ENCODE results near the gene CDK5RAP2. TPM values are rescaled to one million over a fixed set of nuclear protein-coding genes. Genes with fewer than 3 reads are reported as not detected.
A peak's percentile ranks its signal among the peaks of the same experiment; 100 is the strongest.
"Not testable (repeated sequence)": the region's sequence is repeated elsewhere in the genome, so short reads cannot be mapped to it uniquely, and the experiment has no call there.

CDK5RAP2 gene
- total RNA-seq: 44.8 TPM

DNA sequence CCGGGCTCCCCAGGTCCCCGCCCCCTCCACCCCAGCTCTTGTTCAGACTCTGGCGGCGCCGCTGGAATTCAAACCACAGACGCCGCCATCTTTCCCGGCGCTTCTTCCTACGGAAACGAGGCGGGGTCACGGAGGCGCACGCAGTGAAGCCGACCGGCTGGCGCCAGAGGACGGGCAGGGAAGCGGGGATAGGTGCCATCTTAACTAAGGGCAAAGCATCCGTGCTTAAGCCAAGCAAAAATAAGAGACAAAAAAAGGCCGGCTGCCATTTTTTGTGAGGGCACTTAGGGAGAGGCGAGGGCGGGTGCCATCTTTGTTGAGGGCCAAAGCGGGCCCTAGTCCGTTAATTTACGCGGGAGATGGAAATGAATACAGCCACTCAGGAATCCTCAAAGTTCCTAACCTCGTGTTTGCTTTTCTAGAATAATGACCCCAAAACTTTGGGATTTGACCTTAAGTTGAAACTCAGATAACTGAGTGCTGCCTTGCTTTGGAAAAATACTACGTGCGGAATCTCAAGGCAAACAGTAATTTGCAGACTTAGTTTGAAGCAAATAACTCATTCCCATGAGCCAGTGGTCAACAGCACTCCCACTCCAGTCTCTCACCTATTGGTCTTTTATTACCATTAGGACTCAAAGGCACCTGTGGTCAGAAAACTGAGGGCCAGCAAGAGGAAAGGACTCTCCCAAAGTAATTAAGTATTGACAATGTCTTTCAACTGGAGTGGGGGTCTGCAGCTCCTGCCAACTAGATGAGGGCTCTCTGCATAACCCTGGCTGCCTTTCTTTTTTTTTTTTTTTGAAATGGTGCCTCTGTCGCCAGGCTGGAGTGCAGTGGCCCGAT lies at the start of gene CDK5RAP2:
CDK5RAP2 (minus strand) TSS at position 117 of the 846 bp plus-strand sequence. CDS start 189 bp downstream, outside the sequence.
- DNase-seq: peak; percentile 95

DNA sequence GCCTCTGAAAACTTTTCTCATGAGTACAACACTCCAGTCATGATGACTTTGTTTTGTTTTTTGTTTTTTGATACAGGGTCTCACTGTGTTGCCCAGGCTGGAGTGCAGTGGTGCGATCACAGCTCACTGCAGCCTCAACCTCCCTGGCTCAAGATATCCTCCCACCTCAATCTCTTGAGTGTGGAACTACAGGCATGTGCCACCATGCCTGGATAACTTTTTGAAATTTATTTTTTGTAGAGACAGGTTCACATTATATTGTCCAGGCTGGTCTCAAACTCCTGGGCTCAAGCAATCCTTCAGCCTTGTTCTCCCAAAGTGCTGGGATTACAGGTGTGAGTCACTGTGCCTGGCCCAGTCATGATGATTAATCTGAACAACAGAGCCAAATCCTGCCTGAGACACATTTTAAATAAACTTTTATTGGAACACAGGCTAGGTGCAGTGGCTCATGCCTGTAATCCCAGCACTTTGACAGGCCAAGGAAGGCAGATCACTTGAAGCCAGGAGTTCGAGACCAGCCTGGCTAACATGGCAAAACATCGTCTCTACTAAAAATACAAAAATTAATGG lies 49.0 kb upstream of the CDK5RAP2 start:
- not testable (repeated sequence) for DNase-seq

DNA sequence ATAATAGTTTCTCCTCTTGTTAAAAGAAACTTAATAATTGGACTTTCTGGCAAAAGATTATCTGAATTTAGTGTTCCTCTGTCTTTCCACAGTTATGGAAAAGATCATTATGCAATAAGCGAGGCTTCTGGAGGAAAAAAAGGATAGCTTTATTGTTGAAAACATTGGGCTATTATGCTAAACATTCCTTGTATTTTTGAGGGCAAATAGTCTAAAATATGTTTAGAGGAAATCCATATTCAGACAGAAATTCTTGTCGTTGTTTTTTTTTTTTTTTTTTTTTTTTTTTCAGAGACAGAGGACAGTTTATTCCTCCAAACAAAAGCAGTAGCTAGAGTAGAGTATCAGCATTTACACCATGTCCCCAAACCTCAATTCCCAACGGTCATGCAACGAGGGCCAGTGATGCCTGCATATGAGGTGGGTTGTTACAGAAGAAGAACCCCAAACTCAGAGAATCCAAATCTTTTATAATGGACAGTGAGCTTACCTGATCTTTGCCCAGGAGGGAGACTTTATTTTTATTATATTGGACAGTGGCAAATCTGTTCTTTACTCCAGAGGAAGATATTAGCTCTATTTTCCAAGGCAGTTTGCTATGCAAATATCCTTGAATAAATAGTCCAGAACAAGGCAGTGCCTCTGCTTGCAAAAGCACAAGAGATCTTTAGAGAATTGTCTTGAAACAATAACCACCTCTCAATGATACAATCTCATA lies 48.4 kb upstream of the CDK5RAP2 start:
- DNase-seq: no peak

DNA sequence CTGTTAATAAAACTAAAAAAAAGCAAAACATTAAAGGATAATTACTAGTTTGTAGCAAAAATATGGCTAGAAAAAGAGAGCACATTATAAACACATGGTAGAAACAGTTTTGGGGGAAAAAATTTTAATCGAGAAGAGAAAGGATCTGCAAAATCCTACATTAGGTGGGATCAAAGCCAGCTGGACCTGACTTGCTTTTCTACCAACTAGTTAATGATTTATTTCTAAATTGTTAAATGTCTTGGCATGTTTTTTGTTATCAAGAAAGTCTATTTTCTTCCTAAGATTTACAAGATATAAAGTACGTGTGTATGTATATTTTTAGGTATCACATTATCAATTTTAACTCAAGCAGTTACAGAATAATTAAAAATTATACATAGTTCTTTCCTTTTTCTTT lies 47.1 kb upstream of the CDK5RAP2 start:
- no peak for DNase-seq

DNA sequence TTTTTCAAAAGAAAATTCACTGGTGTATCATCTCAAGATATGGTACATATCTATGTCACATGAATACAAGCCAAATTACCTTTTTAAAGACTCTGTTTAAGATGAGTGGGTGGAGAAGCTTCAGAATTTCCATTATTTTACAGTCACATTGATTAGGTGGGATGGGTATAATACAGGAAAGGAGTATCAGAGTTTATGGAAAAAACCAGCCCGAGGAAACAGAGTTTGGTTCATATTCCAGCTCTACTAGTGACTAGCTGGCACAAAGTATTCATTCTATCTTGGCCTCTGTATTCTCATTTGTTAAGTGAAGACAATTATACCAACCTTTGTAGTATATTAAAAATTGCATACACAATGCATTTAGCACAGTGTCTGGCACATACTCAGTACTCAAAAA lies 46.5 kb upstream of the CDK5RAP2 start:
- no peak for DNase-seq

DNA sequence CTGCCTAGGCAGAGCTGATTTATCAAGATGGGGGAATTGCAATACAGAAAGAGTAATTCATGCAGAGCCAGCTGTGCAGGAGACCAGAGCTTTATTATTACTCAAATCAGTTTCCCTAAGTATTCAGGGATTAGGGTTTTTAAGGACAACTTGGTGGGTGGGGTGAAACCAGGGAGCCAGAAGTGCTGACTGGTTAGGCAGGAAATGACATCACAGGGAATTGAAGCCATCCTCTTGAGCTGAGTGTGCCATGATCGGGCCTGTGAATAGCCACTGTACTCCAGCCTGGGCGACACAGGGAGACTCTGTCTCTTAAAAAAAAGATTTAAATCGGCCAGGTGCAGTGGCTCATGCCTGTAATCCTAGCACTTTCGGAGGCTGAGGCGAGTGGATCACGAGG lies 45.3 kb upstream of the CDK5RAP2 start:
- DNase-seq: no peak

DNA sequence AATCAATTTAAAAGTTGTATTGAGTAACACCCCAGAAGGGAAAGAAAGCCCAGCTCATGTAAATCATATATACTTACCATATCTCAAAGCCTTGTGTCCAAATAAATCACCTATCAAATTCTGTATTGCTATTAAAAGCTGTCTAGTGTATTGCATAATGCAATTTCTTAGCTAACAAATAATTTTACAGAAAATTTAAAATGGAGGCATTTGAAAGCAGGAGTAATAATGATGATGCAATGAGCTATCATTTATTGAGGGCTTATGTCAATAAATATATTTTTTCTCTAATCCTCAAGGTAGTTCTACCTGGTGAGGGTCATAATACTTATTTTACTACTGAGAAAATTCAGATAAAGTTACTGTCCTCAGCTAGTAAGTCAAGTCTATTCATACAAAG lies 42.8 kb upstream of the CDK5RAP2 start:
- no peak for DNase-seq

DNA sequence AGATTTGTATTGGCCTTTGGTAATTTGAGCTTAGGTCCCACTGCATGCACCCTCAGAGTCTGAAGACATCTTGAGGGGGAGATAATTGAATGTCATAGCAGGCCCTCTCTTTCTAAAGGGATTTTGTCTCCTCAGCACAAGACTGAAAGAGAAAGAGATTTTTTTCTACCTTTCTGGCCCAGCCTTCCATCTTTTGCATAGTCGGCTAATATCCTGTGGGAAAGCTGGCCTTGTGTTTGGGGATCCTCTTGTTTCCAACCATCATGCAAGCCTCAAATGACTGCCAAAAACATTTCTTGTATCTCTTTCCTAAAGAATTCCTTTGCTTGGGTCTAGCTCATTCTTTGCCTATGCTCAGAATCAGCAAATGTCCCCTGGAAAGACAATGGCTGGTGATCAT lies 42.0 kb upstream of the CDK5RAP2 start:
- DNase-seq: no peak

DNA sequence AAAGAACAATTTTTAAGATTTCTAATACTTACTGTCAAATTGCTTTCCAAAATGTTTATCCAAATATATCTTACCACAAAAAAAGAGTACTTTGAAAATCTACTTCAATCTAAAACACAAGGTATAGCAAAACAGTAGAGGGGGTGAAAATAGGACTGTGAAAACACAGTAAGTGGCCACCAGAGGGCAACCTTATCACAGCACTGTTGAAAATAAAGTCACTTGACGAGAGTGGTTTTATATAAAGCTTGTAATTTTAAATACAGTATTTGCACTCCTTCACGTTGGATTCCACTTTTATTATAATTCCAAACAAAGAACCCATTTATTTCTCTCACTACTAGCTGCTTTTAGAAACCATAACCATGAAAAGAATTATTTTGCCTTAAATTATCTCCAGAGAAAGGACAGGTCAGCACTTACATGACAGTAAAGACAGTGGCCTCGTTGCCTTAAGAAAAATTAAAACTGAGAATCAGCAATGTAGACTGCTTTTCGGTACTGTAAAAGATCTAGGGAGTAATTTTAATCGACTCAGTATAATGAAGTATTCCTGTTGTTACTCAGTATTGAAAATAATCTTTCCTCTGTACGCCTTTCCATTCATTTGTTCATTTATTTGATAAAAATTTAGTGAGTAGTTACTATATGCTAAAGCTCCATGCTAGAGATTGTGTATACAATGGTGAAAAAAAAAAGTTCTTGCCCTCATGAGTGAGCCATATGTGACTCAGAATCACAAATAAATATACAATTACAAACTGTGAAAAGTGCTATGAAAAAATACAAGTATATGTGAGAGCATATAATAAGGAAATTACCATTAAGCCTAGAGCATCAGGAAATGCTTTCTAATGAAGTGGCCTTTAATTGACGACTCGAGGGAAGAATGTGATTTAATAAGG lies 40.0 kb upstream of the CDK5RAP2 start:
- peak; percentile 40 for DNase-seq

DNA sequence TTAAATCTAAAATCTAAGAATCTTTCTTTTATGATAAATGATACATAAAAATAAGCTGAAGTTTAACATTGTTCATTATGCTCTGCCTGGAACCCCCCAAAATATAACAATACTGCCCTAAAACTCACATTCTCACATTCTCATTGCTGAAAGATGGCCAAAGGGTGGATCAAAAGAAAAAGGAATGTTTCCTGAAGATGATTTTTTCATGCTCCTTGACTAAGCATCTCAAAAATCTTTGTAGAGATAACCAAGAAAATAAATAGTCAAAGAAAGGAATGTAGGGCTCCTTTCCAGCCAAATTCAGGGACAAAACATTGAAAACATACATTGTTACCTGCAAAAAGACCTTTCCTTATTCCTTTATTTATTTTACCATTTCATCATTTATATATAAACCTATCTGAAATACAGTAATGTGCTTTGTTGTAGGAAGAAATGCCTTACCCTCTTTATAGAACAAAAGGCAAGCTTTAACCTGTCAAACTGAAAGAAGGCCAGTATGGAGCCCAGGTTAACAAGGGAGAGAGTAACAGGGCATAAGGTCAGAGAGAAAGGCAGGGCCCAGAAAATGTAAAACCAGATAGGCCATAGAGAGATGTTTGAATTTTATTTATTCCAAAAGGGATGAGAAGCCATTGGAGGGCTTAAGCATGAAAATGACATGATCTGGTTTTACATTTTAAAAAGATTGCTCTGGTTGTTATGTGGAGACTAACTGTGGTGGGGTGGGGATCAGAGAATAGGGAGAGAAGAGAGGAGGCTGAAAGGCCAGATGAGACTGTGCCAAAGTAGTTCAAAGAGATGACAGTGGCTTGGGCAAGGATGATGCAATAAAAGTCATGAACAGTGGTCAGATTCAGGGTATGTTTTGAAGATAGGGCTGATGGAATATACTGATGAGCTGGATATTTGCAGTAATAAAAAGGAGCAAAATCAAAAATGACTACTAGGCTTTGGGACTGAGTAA lies 37.3 kb upstream of the CDK5RAP2 start:
- no peak for DNase-seq

DNA sequence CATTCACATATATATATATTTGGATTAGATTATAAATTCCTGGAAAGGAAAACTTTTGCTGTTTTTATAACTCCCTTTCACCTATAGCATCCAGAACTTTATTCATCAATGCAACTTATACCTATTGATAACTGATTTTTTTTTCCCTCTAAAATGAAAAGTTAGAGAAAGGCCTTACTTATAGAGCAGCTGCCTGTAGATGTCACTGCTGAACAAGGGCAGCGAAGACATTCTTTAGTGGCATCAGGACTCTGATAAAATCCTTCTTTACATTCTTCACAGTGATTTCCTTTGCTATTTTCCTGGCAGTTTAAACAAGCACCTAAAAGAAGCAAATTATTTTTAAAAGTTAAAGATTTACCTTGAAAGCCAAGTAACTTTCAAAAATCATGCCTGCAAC lies 32.3 kb upstream of the CDK5RAP2 start:
- no peak for DNase-seq

DNA sequence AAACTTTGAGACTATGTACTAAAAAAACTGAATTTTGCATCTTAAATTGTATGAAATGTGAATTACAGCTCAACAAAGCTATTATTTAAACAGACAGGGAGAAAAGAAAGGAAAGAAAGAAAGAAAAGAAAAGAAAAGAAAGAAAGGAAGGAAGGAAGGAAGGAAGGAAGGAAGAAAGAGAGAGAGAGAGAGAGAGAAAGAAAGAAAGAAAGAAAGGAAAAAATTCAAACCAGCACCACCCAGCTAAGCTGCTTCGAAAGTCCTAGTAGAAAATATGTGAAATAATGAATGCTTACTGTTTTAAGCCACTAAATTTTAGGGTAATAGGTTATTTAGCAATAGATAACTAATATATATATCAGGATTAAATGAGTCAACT lies 31.7 kb upstream of the CDK5RAP2 start:
- DNase-seq: no peak

DNA sequence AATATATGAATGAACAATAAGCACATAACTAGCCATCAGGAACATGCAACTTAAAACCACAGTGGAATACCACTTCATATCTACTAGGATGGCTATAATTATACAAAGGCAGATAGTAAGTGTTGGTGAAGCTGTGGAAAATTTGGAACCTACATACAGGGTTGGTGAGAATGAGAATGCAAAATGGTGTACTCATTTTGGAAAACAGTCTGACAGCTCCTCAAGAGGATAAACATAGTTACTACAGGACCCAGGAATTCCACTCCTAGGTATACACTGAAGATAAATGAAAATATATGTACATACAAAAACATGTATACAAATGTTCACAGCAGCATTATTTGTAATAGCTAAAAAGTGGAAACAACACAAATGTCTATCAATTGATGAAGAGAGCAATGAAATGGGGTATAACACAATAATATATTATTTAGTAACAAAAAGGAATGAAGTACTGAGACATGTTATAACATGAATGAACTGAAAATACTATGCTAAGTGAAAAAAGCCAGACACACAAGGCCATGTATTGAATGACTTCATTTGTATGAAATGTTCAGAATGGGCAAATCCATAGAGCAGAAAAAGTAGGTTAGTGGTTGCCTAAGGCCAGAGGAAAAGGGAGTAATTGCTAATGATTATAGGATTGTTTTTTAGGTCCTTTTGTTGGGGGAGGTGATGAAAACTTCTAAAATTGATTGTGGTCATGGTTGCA lies 31.2 kb upstream of the CDK5RAP2 start:
- DNase-seq: no peak

DNA sequence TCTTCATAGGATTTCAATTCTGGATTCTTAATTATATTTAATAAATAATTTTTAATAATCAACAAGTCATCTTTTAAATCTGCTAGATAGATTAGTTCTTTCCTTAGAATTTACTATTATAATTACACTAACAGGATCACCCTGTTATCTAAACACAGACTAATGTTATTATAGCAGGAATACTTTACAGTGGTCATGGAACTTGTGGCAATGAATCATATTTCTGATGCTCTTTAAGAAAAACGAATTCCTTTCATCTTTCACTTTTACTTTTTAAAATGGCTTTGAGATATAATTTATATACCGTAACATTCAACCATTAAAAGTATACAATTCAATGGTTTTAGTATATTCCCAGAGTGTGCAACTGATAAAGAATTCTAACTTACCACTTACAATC lies 29.7 kb upstream of the CDK5RAP2 start:
- no peak for DNase-seq

DNA sequence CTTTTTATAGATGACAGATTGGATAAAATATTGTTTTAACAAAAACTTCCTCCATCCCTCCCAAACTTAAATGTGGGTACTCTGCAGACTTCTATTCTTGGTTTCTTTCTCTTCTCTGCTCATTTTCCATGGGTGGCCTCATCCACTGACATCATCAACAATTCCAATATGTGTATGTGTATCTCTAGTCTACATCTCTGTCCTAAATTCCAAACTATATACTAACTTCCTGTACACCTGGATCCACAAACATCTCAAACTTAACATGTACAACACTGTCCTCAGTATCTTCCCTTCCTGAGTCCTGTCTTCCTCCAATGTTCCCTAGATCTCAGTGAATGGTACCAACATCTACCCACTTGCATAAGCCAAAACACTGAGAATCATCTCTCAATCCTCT lies 28.5 kb upstream of the CDK5RAP2 start:
- DNase-seq: no peak

DNA sequence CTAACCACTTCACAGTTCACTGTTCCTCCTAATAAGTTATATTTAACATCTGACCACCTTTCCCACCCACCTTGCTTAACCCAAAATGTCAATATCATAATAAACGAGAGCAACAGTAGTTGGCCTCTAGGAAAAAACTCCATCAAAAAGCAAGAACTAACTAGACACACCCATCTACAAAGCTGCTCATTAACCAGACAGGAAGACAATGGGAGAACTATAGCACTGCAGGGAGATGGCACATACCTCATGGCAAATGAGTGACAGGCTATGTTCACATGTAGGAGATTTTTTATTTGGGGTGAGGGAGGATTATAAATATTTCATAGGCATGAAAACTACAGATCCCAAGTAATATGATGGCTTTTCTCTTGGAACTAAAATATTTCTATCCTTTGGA lies 23.6 kb upstream of the CDK5RAP2 start:
- no peak for DNase-seq

DNA sequence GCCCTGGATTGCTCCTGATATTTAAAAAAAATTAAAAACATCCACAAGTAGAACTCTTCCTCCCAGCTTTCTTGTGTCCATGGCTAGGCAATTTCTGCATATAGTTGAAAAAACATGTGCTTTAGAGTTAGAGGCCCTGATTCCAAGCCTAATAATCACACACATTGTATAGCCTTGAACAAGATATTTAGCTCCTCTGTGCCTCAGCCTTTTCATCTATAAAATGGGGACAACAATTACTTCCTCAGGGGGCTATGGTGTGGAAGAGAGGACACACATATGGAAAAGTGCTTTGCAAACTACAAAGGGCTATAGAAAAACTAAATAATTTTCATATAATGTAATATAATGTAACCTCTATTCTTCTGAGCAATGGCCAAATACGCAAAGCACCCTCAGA lies 23.0 kb upstream of the CDK5RAP2 start:
- no peak for DNase-seq

DNA sequence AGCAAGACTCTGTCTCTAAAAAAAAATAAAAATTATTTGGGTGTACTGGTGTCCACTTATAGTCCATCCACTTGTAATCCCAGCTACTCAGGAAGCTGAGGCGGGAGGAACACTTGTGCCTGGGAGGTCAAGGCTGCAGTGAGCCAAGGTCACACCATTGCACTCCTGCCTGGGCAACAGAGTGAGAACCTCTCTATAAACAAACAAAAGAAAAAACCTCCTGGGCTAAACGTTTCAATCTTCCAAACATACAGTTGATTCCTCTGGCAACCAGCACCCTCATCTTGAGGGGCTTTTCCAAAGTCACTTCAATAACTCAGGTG lies 13.9 kb upstream of the CDK5RAP2 start:
- no peak for DNase-seq

DNA sequence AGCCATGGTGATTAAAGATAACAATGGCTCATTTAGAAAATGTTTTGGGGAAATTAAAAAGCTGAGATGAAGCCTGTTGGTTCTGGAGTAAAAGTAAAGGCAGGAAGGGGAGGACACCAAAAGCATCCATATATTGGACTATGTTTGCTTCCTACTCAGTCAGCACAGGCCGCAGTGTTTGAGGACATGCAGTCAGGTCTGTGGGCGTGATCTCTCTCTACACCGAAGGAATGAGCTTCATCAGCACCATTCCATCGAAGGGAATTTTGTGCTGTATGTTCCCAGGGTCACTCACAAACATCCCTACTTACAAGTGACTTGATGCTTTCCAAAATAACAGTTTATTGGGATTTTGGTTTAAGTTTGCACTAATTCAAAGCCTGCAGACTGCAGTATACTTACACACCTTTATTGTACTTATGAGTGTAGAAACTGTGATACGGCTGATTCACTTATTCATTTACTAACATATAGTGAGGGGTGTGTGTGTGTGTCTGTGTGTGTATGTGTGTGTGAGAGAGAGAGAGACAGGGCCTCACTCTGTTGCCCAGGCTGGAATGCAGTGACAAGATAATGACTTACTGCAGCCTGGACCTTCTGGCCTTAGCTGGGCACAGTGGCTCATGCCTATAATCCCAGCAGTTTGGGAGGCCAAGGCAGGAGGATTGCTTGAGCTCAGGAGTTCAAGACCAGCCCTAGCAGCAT lies 13.4 kb upstream of the CDK5RAP2 start:
- no peak for DNase-seq

DNA sequence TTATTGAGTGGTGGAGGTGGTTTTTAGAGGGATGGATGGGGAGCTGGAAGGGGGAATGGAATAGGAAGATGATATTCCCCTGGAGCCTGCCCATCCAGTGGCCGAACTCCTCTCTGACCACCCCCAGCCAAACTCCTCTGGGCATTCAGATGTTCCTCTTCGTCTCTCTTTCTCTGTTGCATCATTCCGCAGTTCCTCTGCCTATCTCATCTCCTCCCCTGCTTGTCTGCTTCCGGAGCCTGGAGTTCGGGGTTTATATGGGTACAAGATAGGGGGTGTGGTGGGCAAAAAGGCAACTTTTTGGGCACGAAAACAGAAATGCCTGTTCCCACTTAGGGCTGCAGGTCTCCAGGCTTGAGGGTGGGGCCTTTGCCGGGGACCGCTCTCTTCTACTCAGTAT lies 12.2 kb upstream of the CDK5RAP2 start:
- no peak for DNase-seq

All from skin of body (tissue), 2 donors.